Activated B cell treated with CpG ODN at 0.5 μM for 24 hours (primary cell): ENCODE data around the gene SCFD2. TPM values are rescaled to one million over a fixed set of nuclear protein-coding genes. Genes with fewer than 3 reads are reported as not detected.

ENCODE experiments used
- ATAC-seq: fragments of 200-7000 bp; cut with Tn5 transposase; one replicate; pipeline ENCODE4 v1.10.0; 2021; ENCODE audit warnings: low read depth, mild to moderate bottlenecking, moderate library complexity
- CTCF ChIA-PET: fragments of 350-600 bp; sonication (Branson Sonifier 250); formaldehyde crosslinking; loops from one replicate; lab custom pipeline; 2021; ENCODE audit warnings: antibody characterized with exemption; lab: Charles Lee
- POLR2A ChIA-PET: fragments of 350-600 bp; sonication (Branson Sonifier 250); formaldehyde crosslinking; loops from one replicate; lab custom pipeline; 2021; ENCODE audit warnings: antibody characterized with exemption; lab: Charles Lee
- DNase-seq: peaks from one replicate; pipeline ENCODE4 v3.0.0; 2022
- H3K27ac Mint-ChIP-seq: one replicate; pipeline ENCODE4 v1.8.0; 2020; ENCODE audit warnings: mixed read lengths
- H3K27me3 Mint-ChIP-seq: one replicate; pipeline ENCODE4 v1.8.0; 2021; ENCODE audit warnings: mixed read lengths
- H3K36me3 Mint-ChIP-seq: one replicate; pipeline ENCODE4 v1.8.0; 2021; ENCODE audit warnings: low read depth, mixed read lengths
- H3K4me1 Mint-ChIP-seq: one replicate; pipeline ENCODE4 v1.8.0; 2021; ENCODE audit warnings: mixed read lengths
- H3K4me3 Mint-ChIP-seq: one replicate; pipeline ENCODE4 v1.8.0; 2020; ENCODE audit warnings: mild to moderate bottlenecking, mixed read lengths
- H3K9me3 Mint-ChIP-seq: one replicate; pipeline ENCODE4 v1.8.0; 2020; ENCODE audit warnings: mixed read lengths
- intact Hi-C: fragments of 100-400 bp; cut with micrococcal nuclease; formaldehyde crosslinking; loops from one replicate; pipeline ENCODE4 v1.15.1; 2024
- total RNA-seq: library from RNA; stranded (reverse); gene quantifications from 2 replicates; pipeline ENCODE4 v1.2.3, GENCODE V29; 2022
- TF ChIP-seq, protein P1 (sequence below): fragments of 200-600 bp; IDR thresholded peaks from one replicate; pipeline ENCODE4 v1.8.0; 2022; ENCODE audit warnings: antibody characterized with exemption, mild to moderate bottlenecking

The SCFD2 gene
- total RNA-seq, 1 donor from 2014 or later, result 46.6 TPM

DNA sequence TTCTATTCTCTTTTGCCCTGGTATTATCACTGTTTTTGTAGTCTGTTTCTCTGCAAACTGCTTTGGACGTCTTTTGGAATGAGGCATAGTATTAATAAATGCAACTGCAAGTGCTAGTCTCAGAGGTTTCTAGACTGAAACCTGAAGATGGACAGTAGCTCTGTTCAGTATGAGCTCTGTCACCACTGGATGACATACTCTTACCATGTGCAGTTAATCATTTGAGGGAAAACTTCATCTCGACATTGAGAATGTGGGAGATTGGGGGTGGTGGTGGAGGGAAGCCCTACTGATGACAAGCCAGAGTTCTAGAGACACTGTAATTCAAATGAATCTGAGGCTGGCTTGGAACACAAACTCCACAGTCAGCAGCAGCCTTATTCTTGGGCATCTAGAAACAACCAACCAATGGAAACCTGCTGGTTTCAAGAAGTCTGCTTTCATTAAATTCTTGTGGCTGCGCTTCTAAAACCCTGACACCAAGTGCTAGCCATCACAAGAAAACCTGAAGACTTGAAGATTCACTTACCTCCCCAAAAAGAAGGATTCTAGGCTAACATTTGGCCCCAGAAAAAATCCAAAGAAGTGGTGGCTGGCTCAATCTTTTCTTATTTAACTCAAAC lies 342.1 kb downstream of the SCFD2 start:
- H3K27ac Mint-ChIP-seq, result no peak overlapping the region
- CTCF ChIA-PET, result no interaction called here
- H3K4me1 Mint-ChIP-seq, result no peaks in the 10 kb centered on the region
- no peaks in the 10 kb centered on the region for H3K27me3 Mint-ChIP-seq
- H3K4me3 Mint-ChIP-seq, result no peak overlapping the region
- intact Hi-C loops, result no loop called here
- DNase-seq (no peak), ATAC-seq (no peak)
- H3K9me3 Mint-ChIP-seq, result no peaks in the 10 kb centered on the region
- TF ChIP-seq, protein P1, sequence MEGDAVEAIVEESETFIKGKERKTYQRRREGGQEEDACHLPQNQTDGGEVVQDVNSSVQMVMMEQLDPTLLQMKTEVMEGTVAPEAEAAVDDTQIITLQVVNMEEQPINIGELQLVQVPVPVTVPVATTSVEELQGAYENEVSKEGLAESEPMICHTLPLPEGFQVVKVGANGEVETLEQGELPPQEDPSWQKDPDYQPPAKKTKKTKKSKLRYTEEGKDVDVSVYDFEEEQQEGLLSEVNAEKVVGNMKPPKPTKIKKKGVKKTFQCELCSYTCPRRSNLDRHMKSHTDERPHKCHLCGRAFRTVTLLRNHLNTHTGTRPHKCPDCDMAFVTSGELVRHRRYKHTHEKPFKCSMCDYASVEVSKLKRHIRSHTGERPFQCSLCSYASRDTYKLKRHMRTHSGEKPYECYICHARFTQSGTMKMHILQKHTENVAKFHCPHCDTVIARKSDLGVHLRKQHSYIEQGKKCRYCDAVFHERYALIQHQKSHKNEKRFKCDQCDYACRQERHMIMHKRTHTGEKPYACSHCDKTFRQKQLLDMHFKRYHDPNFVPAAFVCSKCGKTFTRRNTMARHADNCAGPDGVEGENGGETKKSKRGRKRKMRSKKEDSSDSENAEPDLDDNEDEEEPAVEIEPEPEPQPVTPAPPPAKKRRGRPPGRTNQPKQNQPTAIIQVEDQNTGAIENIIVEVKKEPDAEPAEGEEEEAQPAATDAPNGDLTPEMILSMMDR, result no peak
- POLR2A ChIA-PET, result no interaction called here
- H3K36me3 Mint-ChIP-seq, result peaks cover 7% of the 10 kb centered on the region

DNA sequence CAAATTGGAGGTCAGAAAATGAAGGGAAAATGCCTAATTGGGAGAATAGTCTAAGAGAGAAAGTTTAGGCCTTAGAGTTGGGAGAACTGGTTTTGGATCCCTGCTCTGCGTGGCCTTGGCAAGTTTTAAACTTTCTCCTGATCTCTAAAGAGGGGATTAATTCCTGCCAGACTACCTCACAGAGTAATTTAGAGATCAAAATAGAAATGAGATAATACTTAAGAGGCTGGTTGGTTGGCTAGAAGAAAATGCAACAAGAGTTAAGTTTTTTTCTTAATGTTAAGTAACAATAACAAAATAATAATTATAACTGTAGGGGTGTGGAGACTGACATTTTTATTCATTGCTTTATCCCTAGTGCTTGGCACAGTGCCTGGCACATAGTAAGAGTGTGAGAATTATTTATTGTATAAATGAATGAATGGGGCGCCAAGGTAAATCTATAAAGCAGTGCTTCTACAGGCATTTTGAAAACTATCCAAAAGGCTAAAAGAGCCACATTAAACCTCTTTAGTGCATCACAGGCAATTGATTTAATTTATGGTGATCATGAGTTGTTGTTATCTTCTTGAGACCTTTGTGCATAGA lies 343.3 kb downstream of the SCFD2 start:
- ChIA-PET POLR2A (no interaction called here), CTCF (no interaction called here)
- Mint-ChIP-seq H3K36me3 (peaks cover 5% of the 10 kb centered on the region), H3K27me3 (no peaks in the 10 kb centered on the region), H3K4me3 (no peak overlapping the region), H3K4me1 (no peaks in the 10 kb centered on the region), H3K9me3 (no peaks in the 10 kb centered on the region), H3K27ac (no peak overlapping the region)
- DNase-seq (no peak), ATAC-seq (no peak)
- TF ChIP-seq, protein P1, result no peak
- intact Hi-C loops, result no loop called here

DNA sequence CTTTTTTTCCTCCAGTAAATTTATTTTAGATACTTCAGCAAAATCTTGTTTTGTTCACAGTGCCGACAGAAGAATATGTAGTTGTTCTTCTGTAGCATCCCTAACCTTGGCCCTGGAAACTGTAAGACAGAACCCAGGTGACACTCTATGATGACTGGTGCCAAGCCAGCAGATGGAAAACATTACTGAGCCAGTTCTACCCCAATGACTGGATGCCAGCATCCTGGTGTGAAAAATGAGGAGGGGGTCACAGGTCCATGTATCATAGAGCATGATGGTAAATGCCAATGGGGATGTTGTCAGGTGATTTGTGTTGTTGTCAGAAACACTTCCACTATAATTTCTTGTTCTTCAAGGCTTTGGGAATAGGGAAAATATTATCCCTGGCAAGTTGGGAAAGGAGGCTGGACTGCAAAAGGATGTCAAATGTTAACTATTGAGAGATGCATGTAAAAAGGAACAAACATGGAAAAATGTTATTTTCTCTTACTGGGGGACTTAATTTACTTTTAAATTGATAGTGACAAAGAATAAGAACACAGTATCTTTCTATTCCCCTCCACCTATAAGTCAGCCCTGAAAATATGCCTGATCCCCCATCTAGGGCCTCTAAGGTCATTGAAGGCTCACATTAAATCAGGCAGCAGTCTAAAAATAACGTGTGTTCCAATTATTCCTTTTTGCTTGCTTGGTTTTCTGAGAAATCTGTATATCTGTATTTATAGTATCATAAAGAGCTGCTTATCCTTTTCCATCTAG lies 343.9 kb downstream of the SCFD2 start:
- intact Hi-C loops, result no loop called here
- ATAC-seq (no peak), DNase-seq (no peak)
- Mint-ChIP-seq H3K4me3 (no peak overlapping the region), H3K27me3 (no peaks in the 10 kb centered on the region), H3K9me3 (no peaks in the 10 kb centered on the region), H3K4me1 (no peaks in the 10 kb centered on the region), H3K27ac (no peak overlapping the region), H3K36me3 (peaks cover 2% of the 10 kb centered on the region)
- ChIA-PET POLR2A (no interaction called here), CTCF (no interaction called here)
- TF ChIP-seq, protein P1, result no peak

DNA sequence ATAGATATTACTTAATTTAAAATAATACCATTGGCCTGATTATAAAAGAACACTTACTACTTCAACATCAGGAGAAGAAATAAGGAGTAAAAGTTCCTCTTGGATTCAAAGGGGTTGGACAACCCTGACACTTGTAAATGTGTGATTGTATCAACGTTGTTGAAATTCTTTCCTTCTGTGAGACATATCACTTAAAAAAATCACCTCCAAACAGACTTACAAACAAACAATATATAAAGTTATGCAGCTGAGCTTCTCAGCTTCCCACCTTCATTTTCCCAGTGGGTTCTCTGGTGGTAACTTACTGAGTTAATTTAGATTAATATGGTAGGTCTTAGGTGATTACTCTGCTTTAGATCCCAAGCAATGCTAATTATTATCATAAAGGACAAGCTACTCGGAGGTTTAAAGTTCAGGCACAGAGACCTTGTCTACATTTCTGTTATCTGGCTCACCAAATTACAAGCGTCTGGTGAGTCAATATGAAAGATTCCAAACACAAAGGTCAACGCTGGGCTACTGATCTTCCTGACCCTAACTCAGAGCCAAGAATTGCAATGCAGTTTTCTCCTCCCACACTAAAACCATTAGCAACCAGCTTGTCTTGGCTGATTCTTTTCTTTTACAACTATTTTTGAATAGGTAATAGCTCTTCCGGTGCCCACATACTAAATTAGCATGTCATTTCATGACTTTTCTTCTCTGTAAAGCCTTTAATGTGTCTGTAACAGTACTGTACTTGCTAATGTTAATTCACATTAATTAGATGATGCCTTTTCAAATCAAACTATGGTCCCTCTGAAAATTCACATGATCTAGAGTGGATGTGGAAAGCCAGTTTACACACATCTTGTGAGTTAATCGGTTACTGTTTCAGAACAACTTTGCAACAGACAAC lies 346.1 kb downstream of the SCFD2 start:
- intact Hi-C loops, result loop anchor here (5.0 kb wide), 1 partner anchor 1213 kb away; no protein-coding TSS in a partner anchor
- Mint-ChIP-seq H3K4me3 (no peak overlapping the region), H3K9me3 (no peaks in the 10 kb centered on the region), H3K27me3 (no peaks in the 10 kb centered on the region), H3K36me3 (no peaks in the 10 kb centered on the region), H3K4me1 (no peaks in the 10 kb centered on the region), H3K27ac (no peak overlapping the region)
- CTCF ChIA-PET, result no interaction called here
- no peak for ATAC-seq
- DNase-seq, result no peak
- TF ChIP-seq, protein P1, result no peak
- POLR2A ChIA-PET, result no interaction called here
